ENCODE measurements around the gene GLIS1. TPM values are rescaled to one million over a fixed set of nuclear protein-coding genes. Genes with fewer than 3 reads are reported as not detected.
"Not testable (repeated sequence)": the region's sequence is repeated elsewhere in the genome, so short reads cannot be mapped to it uniquely, and the experiment has no call there.

Gene GLIS1
- total RNA-seq, 1 donor from 2014 or later: 0.07 TPM

DNA sequence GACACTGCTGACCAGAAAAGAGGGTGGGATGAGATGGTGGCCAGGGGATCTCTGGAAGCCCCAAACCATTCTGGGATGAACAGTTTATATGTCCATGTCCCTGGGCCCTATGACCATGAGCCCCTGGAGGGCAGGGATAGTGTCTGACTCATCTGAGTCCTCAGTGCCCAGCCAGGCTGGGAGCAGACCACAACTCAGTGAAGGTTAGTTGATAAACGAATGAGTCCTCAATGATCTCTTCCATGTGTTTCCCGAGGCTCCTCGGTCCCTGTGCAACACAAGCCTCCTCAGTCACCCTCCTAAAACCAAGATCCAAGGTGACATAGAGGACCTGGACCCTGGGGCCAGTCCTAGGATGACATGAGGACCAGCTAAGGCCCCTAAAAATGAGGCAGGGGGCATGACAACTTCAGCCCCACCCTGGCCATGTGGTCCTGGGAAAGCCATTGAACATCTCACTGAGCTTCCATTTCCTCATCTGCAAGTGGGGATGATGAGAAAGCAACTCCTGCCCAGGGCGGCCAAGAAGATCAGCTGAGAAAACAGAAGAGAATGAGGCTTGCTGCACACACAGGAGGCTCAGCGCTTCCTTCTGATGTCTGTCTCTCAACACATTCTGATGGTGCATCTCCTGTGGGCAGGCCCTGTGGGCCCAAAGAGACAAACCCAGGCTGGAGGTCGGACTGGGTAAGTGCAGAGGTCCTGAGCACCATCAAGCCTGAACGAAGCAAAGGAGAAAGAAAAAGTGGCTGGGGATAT, 86.3 kb downstream of the GLIS1 start:
- Histone ChIP-seq H3K36me3 (ENCODE audit: insufficient read depth, low read length) (no peaks in the 10 kb centered on the region), H3K79me2 (ENCODE audit: insufficient read depth, low read length) (peaks cover 84% of the 10 kb centered on the region), H3K9me3 (ENCODE audit: insufficient read depth, low read depth, low read length) (no peaks in the 10 kb centered on the region), H4K20me1 (ENCODE audit: insufficient read depth, low read length) (peaks cover 86% of the 10 kb centered on the region), H3K4me3 (ENCODE audit: insufficient read depth, low read depth, low read length) (no peak overlapping the region), H3K4me2 (ENCODE audit: low read length) (no peak overlapping the region), H3K9ac (ENCODE audit: low read length) (no peak overlapping the region), H2AFZ (ENCODE audit: low read depth, low read length) (no peak overlapping the region), H3K27ac (ENCODE audit: low read depth, low read length) (no peak overlapping the region), H3K4me1 (ENCODE audit: insufficient read depth, low read length) (peaks cover 33% of the 10 kb centered on the region), H3K27me3 (ENCODE audit: insufficient read depth, low read length) (no peaks in the 10 kb centered on the region)
- TF ChIP-seq, protein P1, sequence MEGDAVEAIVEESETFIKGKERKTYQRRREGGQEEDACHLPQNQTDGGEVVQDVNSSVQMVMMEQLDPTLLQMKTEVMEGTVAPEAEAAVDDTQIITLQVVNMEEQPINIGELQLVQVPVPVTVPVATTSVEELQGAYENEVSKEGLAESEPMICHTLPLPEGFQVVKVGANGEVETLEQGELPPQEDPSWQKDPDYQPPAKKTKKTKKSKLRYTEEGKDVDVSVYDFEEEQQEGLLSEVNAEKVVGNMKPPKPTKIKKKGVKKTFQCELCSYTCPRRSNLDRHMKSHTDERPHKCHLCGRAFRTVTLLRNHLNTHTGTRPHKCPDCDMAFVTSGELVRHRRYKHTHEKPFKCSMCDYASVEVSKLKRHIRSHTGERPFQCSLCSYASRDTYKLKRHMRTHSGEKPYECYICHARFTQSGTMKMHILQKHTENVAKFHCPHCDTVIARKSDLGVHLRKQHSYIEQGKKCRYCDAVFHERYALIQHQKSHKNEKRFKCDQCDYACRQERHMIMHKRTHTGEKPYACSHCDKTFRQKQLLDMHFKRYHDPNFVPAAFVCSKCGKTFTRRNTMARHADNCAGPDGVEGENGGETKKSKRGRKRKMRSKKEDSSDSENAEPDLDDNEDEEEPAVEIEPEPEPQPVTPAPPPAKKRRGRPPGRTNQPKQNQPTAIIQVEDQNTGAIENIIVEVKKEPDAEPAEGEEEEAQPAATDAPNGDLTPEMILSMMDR (IDR thresholded peaks at IDR 0.05; ENCODE audit: insufficient read depth, low read depth, low read length): no peak
- no peak for TF ChIP-seq EZH2 (IDR thresholded peaks at IDR 0.05; ENCODE audit: insufficient read depth, low read length)
- H3K27ac Mint-ChIP-seq (ENCODE audit: unreplicated experiment): no peak overlapping the region
- H3K9me3 Mint-ChIP-seq (ENCODE audit: unreplicated experiment): no peaks in the 10 kb centered on the region
- peaks cover 14% of the 10 kb centered on the region for H3K4me1 Mint-ChIP-seq (ENCODE audit: low read depth, unreplicated experiment)
- peaks cover 36% of the 10 kb centered on the region for H3K27me3 Mint-ChIP-seq (ENCODE audit: low read depth, unreplicated experiment)
- no peak for FAIRE-seq
- no peak for DNase-seq (ENCODE audit: low read depth)
- no peak overlapping the region for H3K4me3 Mint-ChIP-seq (ENCODE audit: unreplicated experiment)
- H3K36me3 Mint-ChIP-seq (ENCODE audit: low read depth, unreplicated experiment): peaks cover 3% of the 10 kb centered on the region

DNA sequence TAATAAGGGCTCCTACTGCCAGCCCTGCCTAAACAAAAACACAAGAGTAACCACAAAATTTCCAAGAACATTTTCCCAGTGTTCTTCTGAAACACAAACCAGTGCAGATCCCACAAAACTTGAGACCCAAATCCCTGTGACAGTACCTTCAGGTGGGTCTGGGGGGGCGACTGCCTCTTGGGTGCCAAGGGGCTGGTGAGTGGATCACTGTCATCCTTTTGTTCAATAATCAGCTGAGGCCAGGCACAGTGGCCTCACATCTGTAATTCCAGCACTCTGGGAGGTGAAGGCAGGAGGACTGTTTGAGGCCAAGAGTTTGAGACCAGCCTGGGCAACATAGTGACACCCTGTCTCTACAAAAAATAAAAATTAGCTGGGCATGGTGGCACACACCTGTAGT, 87.6 kb downstream of the GLIS1 start:
- DNase-seq (ENCODE audit: low read depth) (no peak), FAIRE-seq (no peak)
- no peak overlapping the region for H3K4me2 ChIP-seq (ENCODE audit: low read length)
- H3K9me3 ChIP-seq (ENCODE audit: insufficient read depth, low read depth, low read length): no peaks in the 10 kb centered on the region
- peaks cover 10% of the 10 kb centered on the region for H3K4me1 Mint-ChIP-seq (ENCODE audit: low read depth, unreplicated experiment)
- H4K20me1 ChIP-seq (ENCODE audit: insufficient read depth, low read length): peaks cover 84% of the 10 kb centered on the region
- no peak overlapping the region for H3K4me3 ChIP-seq (ENCODE audit: insufficient read depth, low read depth, low read length)
- H3K9ac ChIP-seq (ENCODE audit: low read length): no peak overlapping the region
- H3K9me3 Mint-ChIP-seq (ENCODE audit: unreplicated experiment): no peaks in the 10 kb centered on the region
- no peaks in the 10 kb centered on the region for H3K36me3 ChIP-seq (ENCODE audit: insufficient read depth, low read length)
- H3K79me2 ChIP-seq (ENCODE audit: insufficient read depth, low read length): peaks cover 77% of the 10 kb centered on the region
- no peak overlapping the region for H3K4me3 Mint-ChIP-seq (ENCODE audit: unreplicated experiment)
- peaks cover 3% of the 10 kb centered on the region for H3K36me3 Mint-ChIP-seq (ENCODE audit: low read depth, unreplicated experiment)
- no peak overlapping the region for H2AFZ ChIP-seq (ENCODE audit: low read depth, low read length)
- H3K4me1 ChIP-seq (ENCODE audit: insufficient read depth, low read length): peaks cover 23% of the 10 kb centered on the region
- no peak overlapping the region for H3K27ac Mint-ChIP-seq (ENCODE audit: unreplicated experiment)
- no peak overlapping the region for H3K27ac ChIP-seq (ENCODE audit: low read depth, low read length)
- TF ChIP-seq EZH2 (IDR thresholded peaks at IDR 0.05; ENCODE audit: insufficient read depth, low read length): no peak
- TF ChIP-seq, protein P1 (IDR thresholded peaks at IDR 0.05; ENCODE audit: insufficient read depth, low read depth, low read length): no peak
- peaks cover 38% of the 10 kb centered on the region for H3K27me3 Mint-ChIP-seq (ENCODE audit: low read depth, unreplicated experiment)
- no peaks in the 10 kb centered on the region for H3K27me3 ChIP-seq (ENCODE audit: insufficient read depth, low read length)

DNA sequence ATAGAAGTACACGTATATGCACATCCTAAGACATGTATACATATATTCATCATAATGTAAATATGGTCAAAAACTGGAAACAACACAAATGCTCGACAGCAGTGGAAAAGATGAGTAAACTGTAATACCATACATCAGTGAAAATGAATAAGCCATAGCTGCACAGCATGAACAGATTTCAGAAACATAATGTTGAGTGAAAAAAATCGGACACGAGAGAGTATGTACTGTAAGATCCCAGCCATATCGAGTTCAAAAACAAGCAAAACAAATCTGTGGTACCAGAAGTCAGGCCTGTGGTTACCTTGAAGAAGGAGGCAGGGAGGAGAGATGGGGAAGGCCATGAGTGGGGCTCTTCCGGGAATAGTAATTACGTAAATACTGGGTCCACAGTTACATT, 90.4 kb downstream of the GLIS1 start:
- DNase-seq (ENCODE audit: low read depth): no peak
- Histone ChIP-seq H3K4me3 (ENCODE audit: insufficient read depth, low read depth, low read length) (no peak overlapping the region), H3K4me2 (ENCODE audit: low read length) (no peak overlapping the region), H3K9ac (ENCODE audit: low read length) (no peak overlapping the region), H3K9me3 (ENCODE audit: insufficient read depth, low read depth, low read length) (no peaks in the 10 kb centered on the region), H3K27me3 (ENCODE audit: insufficient read depth, low read length) (no peaks in the 10 kb centered on the region), H2AFZ (ENCODE audit: low read depth, low read length) (no peak overlapping the region), H4K20me1 (ENCODE audit: insufficient read depth, low read length) (peaks cover 80% of the 10 kb centered on the region), H3K4me1 (ENCODE audit: insufficient read depth, low read length) (no peaks in the 10 kb centered on the region), H3K79me2 (ENCODE audit: insufficient read depth, low read length) (peaks cover 75% of the 10 kb centered on the region), H3K27ac (ENCODE audit: low read depth, low read length) (no peak overlapping the region), H3K36me3 (ENCODE audit: insufficient read depth, low read length) (no peaks in the 10 kb centered on the region)
- no peak overlapping the region for H3K27ac Mint-ChIP-seq (ENCODE audit: unreplicated experiment)
- FAIRE-seq: no peak
- no peaks in the 10 kb centered on the region for H3K9me3 Mint-ChIP-seq (ENCODE audit: unreplicated experiment)
- H3K36me3 Mint-ChIP-seq (ENCODE audit: low read depth, unreplicated experiment): no peaks in the 10 kb centered on the region
- H3K4me1 Mint-ChIP-seq (ENCODE audit: low read depth, unreplicated experiment): no peaks in the 10 kb centered on the region
- H3K4me3 Mint-ChIP-seq (ENCODE audit: unreplicated experiment): no peak overlapping the region
- peaks cover 31% of the 10 kb centered on the region for H3K27me3 Mint-ChIP-seq (ENCODE audit: low read depth, unreplicated experiment)
- TF ChIP-seq, protein P1 (IDR thresholded peaks at IDR 0.05; ENCODE audit: insufficient read depth, low read depth, low read length): no peak
- TF ChIP-seq EZH2 (IDR thresholded peaks at IDR 0.05; ENCODE audit: insufficient read depth, low read length): no peak

DNA sequence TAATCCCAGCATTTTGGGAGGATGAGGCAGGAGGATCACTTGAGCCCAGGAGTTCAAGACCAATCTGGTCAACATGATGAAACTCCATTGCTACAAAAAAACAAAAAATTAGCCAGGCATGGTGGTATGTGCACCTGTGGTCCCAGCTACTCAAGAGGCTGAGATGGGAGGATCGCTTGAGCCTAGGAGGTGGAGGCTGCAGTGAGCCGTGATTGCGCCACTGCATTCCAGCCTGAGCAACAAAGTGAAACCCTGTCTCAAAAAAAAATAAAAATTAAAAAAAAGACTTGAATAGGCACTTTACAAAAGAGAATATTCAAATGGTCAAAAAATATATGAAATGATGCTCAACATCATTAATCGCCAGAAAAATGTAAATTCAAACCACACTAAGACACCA, 91.0 kb downstream of the GLIS1 start:
- FAIRE-seq; H3K27ac Mint-ChIP-seq (ENCODE audit: unreplicated experiment): not testable (repeated sequence)

More for the DNA sequence above, 91.0 kb downstream of the GLIS1 start:
- DNase-seq (ENCODE audit: low read depth); H3K36me3 ChIP-seq (ENCODE audit: insufficient read depth, low read length); H2AFZ ChIP-seq (ENCODE audit: low read depth, low read length); H3K4me3 Mint-ChIP-seq (ENCODE audit: unreplicated experiment); H3K27me3 ChIP-seq (ENCODE audit: insufficient read depth, low read length); H3K27ac ChIP-seq (ENCODE audit: low read depth, low read length); H3K9ac ChIP-seq (ENCODE audit: low read length); H3K9me3 ChIP-seq (ENCODE audit: insufficient read depth, low read depth, low read length); H3K4me3 ChIP-seq (ENCODE audit: insufficient read depth, low read depth, low read length); H3K36me3 Mint-ChIP-seq (ENCODE audit: low read depth, unreplicated experiment); H3K9me3 Mint-ChIP-seq (ENCODE audit: unreplicated experiment); H3K4me2 ChIP-seq (ENCODE audit: low read length); H3K4me1 ChIP-seq (ENCODE audit: insufficient read depth, low read length); H3K4me1 Mint-ChIP-seq (ENCODE audit: low read depth, unreplicated experiment): not testable (repeated sequence)
- Histone ChIP-seq H3K79me2 (ENCODE audit: insufficient read depth, low read length) (peaks cover 75% of the 10 kb centered on the region), H4K20me1 (ENCODE audit: insufficient read depth, low read length) (peaks cover 80% of the 10 kb centered on the region)
- H3K27me3 Mint-ChIP-seq (ENCODE audit: low read depth, unreplicated experiment): peaks cover 27% of the 10 kb centered on the region
